ENCODE measurements around the gene P2RX1.

The P2RX1 gene

GRCh38 chr17:3887804-3888203, 28.5 kb downstream of the P2RX1 start:
- DNase-seq (ENCODE audit: low spot score), result no peak

GRCh38 chr17:3887394-3887793, 28.9 kb downstream of the P2RX1 start:
- DNase-seq (ENCODE audit: low spot score), result no peak

DNA sequence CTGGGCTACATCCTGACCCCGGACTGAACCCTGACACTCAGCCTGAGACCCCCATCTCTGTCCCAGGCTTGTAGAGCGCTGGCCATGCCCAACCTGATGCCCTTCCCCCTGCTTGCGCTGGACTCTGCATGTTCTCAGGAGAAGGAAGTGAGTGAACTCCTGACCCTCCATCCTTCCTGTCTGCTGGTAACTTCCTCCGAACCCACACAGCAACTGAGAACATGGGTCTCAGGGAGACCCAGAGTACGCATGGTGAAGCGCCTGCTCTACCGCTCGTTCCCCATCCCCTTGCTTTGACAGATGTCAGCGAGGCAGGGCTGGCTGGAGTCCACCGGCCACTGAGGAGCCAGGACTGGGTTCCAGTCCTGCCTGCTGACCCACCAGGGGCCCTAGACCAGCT, 29.5 kb downstream of the P2RX1 start:
- DNase-seq (ENCODE audit: low spot score), result peak; percentile 76

DNA sequence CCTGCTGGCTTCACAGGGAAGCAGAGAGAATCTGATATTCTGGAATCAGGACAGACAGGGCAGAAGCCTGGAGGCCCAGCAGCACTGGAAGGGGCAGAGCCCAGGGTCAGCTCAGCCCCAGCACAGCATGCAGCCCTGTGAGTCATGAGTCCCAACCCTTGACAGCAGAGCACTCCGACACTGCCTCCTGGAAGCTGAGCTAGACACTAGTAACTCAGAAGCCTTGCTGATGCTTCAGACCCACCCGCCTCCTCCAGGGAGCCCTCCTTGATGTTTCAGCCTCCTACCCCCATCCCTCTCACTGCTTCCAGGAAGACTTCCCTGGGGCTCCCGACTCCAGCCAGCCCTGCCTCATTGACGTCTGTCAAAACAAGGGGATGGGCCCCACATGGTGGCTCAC, 30.3 kb downstream of the P2RX1 start:
- no peak for DNase-seq (ENCODE audit: low spot score)

- no peak for DNase-seq (ENCODE audit: low spot score)
Observed at GRCh38 chr17:3885271-3885670, 31.0 kb downstream of the P2RX1 start.

GRCh38 chr17:3884188-3884587, 32.1 kb downstream of the P2RX1 start:
- DNase-seq (ENCODE audit: low spot score), result no peak

GRCh38 chr17:3882276-3882675, 34.0 kb downstream of the P2RX1 start:
- DNase-seq (ENCODE audit: low spot score), result no peak

DNA sequence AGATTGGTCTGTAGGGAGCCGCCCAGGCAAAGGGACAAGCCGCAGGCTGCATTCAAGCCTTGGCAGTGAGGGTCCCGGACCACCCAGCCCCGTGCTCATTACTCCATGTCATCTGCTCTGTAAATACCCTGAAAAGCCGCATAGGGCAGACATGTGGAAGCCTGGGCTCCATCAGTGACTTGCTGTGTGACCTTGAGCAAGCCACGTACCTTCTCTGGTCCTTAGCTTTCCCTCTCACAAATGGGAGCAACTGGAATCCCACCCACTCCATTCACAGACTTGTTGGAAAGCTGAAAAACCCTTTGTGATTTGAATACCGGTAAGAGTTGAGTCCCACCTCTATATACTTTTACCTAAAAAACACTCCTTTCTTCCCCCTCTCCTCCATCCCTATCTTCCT, 35.3 kb downstream of the P2RX1 start:
- no peak for DNase-seq (ENCODE audit: low spot score)

- DNase-seq (ENCODE audit: low spot score), result no peak
Observed at GRCh38 chr17:3879591-3880417, 36.5 kb downstream of the P2RX1 start.

GRCh38 chr17:3879186-3879585, 37.1 kb downstream of the P2RX1 start:
- no peak for DNase-seq (ENCODE audit: low spot score)

- no peak for DNase-seq (ENCODE audit: low spot score)
Observed at GRCh38 chr17:3877220-3877619, 39.0 kb downstream of the P2RX1 start.

GRCh38 chr17:3875317-3875716, 40.9 kb downstream of the P2RX1 start:
- DNase-seq (ENCODE audit: low spot score), result no peak

- no peak for DNase-seq (ENCODE audit: low spot score)
Observed at GRCh38 chr17:3873862-3874261, 42.4 kb downstream of the P2RX1 start.

DNA sequence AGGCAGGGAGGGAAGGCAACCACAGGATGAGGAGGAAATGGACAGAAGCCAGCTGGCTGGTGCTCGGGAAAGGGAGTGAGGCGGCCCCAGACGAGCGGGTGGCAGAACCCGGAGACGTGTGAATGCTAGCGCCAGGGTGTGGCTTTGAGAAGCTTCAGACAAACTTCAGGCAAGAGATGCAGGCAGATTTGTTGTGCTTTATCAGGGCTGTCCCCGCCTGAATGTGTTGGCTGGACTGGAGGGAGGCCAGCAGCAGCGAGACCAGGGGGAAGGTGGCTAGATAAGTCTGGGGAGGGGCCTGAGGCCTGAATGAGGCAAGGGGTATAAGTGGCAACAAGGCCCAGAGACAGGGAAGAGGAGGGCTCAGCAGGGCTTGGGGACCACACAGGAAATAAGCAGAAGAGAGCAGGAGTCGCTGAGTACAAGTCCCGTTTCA, 45.4 kb downstream of the P2RX1 start:
- DNase-seq (ENCODE audit: low spot score), result no peak

DNA sequence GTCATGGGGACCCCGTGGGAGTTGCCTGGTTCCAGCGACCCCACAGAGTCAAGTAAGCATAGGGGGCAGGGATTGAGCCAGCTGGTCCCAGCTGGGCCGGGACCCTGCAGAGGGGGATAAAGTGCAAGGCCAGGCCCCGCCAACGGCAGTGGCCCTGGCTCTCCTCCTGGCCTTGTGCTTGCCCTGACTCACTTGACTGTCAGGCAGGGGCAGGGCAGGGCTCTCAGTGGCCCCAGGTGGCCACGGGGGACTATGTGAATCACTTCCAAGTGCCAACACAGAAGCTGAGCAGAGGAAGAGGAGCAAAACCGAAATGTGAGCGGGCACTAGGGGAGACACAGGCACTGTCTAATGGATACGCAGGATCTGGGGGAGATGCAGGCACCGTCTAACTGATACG, 48.7 kb downstream of the P2RX1 start:
- no peak for DNase-seq (ENCODE audit: low spot score)

GRCh38 chr17:3867106-3867505, 49.2 kb downstream of the P2RX1 start:
- no peak for DNase-seq (ENCODE audit: low spot score)

DNA sequence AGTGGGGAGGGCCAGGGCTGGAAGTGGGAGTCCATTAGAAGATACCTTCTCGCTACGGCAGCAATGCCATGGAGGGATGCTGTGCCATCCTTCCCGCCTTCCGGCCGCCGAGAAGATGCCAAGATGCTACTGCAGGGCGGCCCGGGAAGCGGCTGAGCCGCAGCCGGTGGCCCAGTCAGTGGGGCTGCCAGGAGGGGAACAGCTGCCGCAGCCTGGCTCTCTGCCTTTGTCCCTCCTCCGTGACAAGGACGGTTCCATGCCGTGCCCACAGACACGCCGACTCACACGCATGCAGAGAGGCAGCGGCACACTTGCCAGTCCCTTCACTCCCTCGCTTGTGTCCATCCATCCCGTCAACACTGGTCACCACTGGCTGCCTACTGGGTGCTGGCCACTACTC, 50.0 kb downstream of the P2RX1 start:
- peak; percentile 58 for DNase-seq (ENCODE audit: low spot score)

DNA sequence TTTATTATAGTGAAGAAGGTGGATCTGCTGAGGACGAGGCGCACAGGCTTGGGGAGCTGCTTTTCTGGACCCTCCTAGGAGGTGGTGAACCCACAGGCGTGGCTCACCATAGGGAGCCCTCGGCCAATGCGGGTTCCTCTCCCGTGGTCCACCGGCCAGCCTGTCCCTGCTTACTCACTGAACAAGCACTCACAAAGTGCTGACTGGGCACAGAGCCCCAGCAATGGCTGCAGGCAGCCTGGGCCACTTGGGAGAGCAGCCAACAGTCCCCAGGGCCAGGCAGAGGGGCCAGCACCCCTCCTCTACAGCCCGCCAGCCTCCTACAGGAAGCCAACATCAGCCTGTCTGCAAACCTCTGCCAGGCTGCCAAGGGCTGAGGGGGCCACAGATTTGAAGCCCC, 51.1 kb downstream of the P2RX1 start:
- DNase-seq (ENCODE audit: low spot score), result peak; percentile 40

DNA sequence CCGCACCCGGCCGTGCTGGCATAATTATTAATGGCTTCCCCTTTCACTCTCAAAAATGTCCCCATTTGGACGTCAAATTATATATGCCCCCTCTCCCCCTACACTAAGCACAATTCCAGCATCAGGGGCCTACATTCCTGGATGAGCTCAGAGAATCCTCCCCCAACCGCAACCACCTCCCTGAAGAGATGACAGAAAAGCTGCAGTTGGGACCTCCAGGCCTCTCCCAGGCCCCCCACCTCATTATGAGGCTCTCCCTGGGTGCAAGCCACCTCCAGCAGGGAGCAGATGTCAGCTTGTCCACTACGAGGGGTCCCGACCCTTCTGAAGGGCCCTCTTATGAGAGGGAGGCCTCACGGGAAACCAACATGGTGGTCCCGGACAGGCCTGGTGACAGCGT, 51.7 kb downstream of the P2RX1 start:
- DNase-seq (ENCODE audit: low spot score), result no peak

GRCh38 chr17:3861761-3862681, 54.2 kb downstream of the P2RX1 start:
- DNase-seq (ENCODE audit: low spot score), result no peak

DNA sequence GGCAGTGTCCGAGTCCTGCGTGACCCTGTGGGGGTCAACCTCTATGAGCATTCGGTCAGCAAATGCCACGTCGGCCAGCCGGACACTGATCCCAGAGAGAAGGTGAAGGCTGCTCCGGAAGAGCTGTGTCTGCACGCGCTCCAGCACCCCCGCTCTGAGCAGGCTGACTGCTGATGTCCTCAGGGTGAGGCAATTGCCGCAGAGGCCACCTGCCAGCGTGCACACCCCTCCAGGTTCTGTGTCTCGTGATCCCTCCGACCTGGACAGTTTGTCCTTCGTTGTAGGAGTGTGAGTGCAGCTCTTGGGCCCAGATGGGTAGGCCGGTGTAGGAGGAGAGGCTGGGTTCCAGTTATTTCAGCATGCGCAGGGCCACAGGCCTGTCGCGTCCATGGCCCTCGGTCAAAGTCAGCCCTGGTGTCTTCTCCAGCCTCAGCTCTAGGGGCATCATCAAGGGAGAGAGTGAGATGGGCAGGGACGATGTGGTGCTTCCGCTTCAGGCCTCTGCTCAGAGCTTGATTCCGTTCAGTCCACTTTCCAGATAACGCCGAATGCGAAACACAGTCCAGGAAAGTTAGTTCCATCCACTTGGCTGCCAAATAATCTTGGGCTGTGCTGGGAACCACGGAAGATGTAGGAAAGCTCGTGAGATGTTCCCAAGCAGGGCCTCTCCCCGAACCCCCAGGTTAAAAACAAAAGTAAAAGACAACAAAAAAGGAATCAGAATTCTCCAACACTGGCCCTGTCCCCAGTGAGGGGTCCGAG, 55.1 kb downstream of the P2RX1 start:
- DNase-seq (ENCODE audit: low spot score), result no peak

- no peak for DNase-seq (ENCODE audit: low spot score)
Observed at GRCh38 chr17:3859940-3860339, 56.3 kb downstream of the P2RX1 start.
